GM23338 (cell line): ENCODE data around the gene DMRT3. TPM values are rescaled to one million over a fixed set of nuclear protein-coding genes. Genes with fewer than 3 reads are reported as not detected.

ENCODE experiments used
- ATAC-seq: fragments of 200-7000 bp; cut with Tn5 transposase; 3 replicates; pipeline ENCODE4 v1.9.1; 2020
- DNase-seq: peaks from one replicate; pipeline ENCODE4 v3.0.0-alpha.2; 2015; ENCODE audit warnings: low spot score
- H2AFZ ChIP-seq: fragments of 200-600 bp; sonication (generic); 2 replicates; pipeline ENCODE4 v1.8.0; 2016; ENCODE audit warnings: antibody characterized with exemption, mild to moderate bottlenecking, moderate library complexity
- H3F3A ChIP-seq: fragments of 200-600 bp; sonication (generic); replicated peaks from 2 replicates; pipeline ENCODE4 v1.8.0; 2017; ENCODE audit warnings: antibody characterized with exemption, mixed run types, low read depth
- H3K27ac ChIP-seq: fragments of 200-600 bp; sonication (generic); 2 replicates; pipeline ENCODE4 v1.6.1; 2016; ENCODE audit warnings: low read depth
- H3K27me3 ChIP-seq: fragments of 200-600 bp; sonication (generic); 2 replicates; pipeline ENCODE4 v1.8.0; 2016; ENCODE audit warnings: mild to moderate bottlenecking, mixed run types, moderate library complexity; ENCODE audit not compliant: insufficient read depth
- H3K36me3 ChIP-seq: fragments of 200-600 bp; sonication (generic); 2 replicates; pipeline ENCODE4 v1.8.0; 2016; ENCODE audit warnings: mild to moderate bottlenecking; ENCODE audit not compliant: insufficient read depth
- H3K4me1 ChIP-seq: fragments of 200-600 bp; sonication (generic); 2 replicates; pipeline ENCODE4 v1.8.0; 2016; ENCODE audit warnings: mild to moderate bottlenecking, moderate library complexity; ENCODE audit not compliant: insufficient read depth
- H3K4me2 ChIP-seq: fragments of 200-600 bp; sonication (generic); 2 replicates; pipeline ENCODE4 v1.7.1; 2017; ENCODE audit warnings: mixed run types
- H3K4me3 ChIP-seq: fragments of 200-600 bp; sonication (generic); 2 replicates; pipeline ENCODE4 v1.6.1; 2016; ENCODE audit warnings: mixed run types
- H3K79me2 ChIP-seq: fragments of 200-600 bp; sonication (generic); replicated peaks from 2 replicates; pipeline ENCODE4 v1.8.0; 2017; ENCODE audit warnings: mild to moderate bottlenecking; ENCODE audit not compliant: insufficient read depth
- H3K9me2 ChIP-seq: fragments of 200-600 bp; sonication (generic); 2 replicates; pipeline ENCODE4 v1.8.0; 2017; ENCODE audit not compliant: insufficient read depth
- H4K20me1 ChIP-seq: fragments of 200-600 bp; sonication (generic); replicated peaks from 2 replicates; pipeline ENCODE4 v1.8.0; 2017; ENCODE audit warnings: mild to moderate bottlenecking; ENCODE audit not compliant: insufficient read depth
- H3K27ac Mint-ChIP-seq: 2 replicates; pipeline ENCODE4 v1.8.0; 2020; ENCODE audit warnings: inconsistent platforms, mild to moderate bottlenecking, moderate library complexity, mixed read lengths
- H3K27me3 Mint-ChIP-seq: 3 replicates; pipeline ENCODE4 v1.8.0; 2022; ENCODE audit warnings: low read depth, mild to moderate bottlenecking, moderate library complexity, mixed read lengths, inconsistent platforms; ENCODE audit not compliant: insufficient read depth, poor library complexity
- H3K36me3 Mint-ChIP-seq: 3 replicates; pipeline ENCODE4 v1.8.0; 2021; ENCODE audit warnings: low read depth, mild to moderate bottlenecking, inconsistent platforms, moderate library complexity, mixed read lengths
- H3K4me1 Mint-ChIP-seq: 3 replicates; pipeline ENCODE4 v1.8.0; 2020; ENCODE audit warnings: mild to moderate bottlenecking, inconsistent platforms, mixed read lengths
- H3K4me3 Mint-ChIP-seq: 3 replicates; pipeline ENCODE4 v1.8.0; 2021; ENCODE audit warnings: moderate library complexity, mild to moderate bottlenecking, inconsistent platforms, mixed read lengths
- H3K9me3 Mint-ChIP-seq: 3 replicates; pipeline ENCODE4 v1.8.0; 2020; ENCODE audit warnings: moderate library complexity, mild to moderate bottlenecking, inconsistent platforms, mixed read lengths
- EZH2 ChIP-seq: fragments of 200-600 bp; sonication (generic); IDR thresholded peaks from one replicate; pipeline ENCODE4 v1.8.0; 2017; ENCODE audit warnings: antibody characterized with exemption, mild to moderate bottlenecking, low read depth; ENCODE audit not compliant: unreplicated experiment
- EZH2phosphoT487 ChIP-seq: fragments of 200-600 bp; sonication (generic); IDR thresholded peaks from one replicate; pipeline ENCODE4 v1.8.1; 2018; ENCODE audit warnings: antibody characterized with exemption; ENCODE audit not compliant: unreplicated experiment
- STAT1 ChIP-seq: IDR thresholded peaks from one replicate; pipeline ENCODE4 v1.6.1; 2016; ENCODE audit warnings: antibody characterized with exemption; ENCODE audit not compliant: unreplicated experiment
- ZNF114 ChIP-seq: fragments of 250-450 bp; sonication (Bioruptor Pico); IDR thresholded peaks from 2 replicates; pipeline ENCODE4 v1.5.0; 2020; ENCODE audit warnings: mild to moderate bottlenecking, moderate library complexity
- polyA plus RNA-seq: library from polyadenylated mRNA; unstranded; fragments of >200 nt; fragmentation: Nextera tagmentation; extraction: Ambion mirVana; gene quantifications from 2 replicates; pipeline ENCODE4 v1.2.1, GENCODE V29; 2016
- total RNA-seq: library from RNA; depleted of rRNA; stranded (reverse); fragments of >200 nt; shearing (Covaris generic); gene quantifications from 2 replicates; pipeline ENCODE4 v1.2.3, GENCODE V29; 2014
- TF ChIP-seq, protein P1 (sequence below): IDR thresholded peaks from 2 replicates; pipeline ENCODE4 v1.6.1; 2016; ENCODE audit warnings: antibody characterized with exemption

The DMRT3 gene
- total and polyA plus RNA-seq, 2 experiments from 2014 or later: not detected

DNA sequence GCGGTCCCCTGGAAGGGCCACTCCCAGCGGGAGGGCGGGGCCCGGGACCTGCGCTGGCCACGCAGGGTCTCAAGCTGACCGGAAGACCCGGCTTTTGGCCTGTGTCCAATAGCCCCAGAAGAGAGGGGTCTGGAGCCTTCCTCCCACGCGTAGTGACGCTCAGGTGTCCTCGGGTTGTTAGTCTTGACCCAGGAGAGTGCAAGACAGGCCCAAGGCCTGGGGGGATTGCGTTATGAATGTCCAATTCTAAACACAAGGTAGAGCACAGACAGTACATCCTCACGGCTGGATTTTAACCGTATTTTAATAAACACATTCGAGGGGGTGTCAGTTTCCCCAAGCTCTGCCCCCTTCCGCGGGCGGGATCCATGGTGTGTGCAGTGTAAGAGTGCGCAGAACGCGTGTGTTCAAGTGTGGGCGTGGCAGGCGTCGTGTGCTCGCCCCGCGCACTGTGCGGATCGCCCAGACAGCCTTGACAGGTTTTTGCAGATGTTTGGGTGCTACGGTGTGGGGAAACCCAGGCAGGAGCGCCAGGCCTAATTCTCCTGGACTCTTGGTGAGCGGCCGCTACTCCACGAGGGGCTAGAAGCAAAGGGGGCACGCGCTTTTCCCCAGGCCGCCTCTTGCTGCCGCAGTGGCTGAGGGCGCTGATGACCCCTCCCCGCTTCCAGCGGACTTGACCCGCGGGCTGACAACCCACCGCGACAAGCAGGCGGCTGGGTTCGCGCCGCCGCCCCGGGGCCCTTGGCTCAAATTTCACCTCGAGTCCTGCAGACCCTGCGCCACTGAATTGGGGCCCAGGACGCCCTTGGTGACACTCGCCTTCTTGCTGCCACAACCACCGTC lies 6.1 kb upstream of the DMRT3 start:
- Mint-ChIP-seq H3K27me3 (peaks cover 89% of the 10 kb centered on the region), H3K4me3 (peak overlapping the region; percentile 75), H3K27ac (no peak overlapping the region), H3K36me3 (no peaks in the 10 kb centered on the region; the same call in 2 of the 3 replicates), H3K9me3 (peaks cover 4% of the 10 kb centered on the region; the same call in 1 of the 3 replicates), H3K4me1 (peaks cover 55% of the 10 kb centered on the region)
- H3F3A ChIP-seq: peaks cover 19% of the 10 kb centered on the region
- H3K27me3 ChIP-seq: peaks cover 97% of the 10 kb centered on the region
- peaks cover 33% of the 10 kb centered on the region for H3K4me1 ChIP-seq
- no peak overlapping the region for H3K27ac ChIP-seq
- peak; percentile 65 for DNase-seq
- no peaks in the 10 kb centered on the region for H3K9me2 ChIP-seq
- no peaks in the 10 kb centered on the region for H3K36me3 ChIP-seq
- H4K20me1 ChIP-seq: peaks cover 26% of the 10 kb centered on the region
- peak; percentile 7 for ATAC-seq
- H3K4me3 ChIP-seq: peak overlapping the region; percentile 70
- TF ChIP-seq, protein P1, sequence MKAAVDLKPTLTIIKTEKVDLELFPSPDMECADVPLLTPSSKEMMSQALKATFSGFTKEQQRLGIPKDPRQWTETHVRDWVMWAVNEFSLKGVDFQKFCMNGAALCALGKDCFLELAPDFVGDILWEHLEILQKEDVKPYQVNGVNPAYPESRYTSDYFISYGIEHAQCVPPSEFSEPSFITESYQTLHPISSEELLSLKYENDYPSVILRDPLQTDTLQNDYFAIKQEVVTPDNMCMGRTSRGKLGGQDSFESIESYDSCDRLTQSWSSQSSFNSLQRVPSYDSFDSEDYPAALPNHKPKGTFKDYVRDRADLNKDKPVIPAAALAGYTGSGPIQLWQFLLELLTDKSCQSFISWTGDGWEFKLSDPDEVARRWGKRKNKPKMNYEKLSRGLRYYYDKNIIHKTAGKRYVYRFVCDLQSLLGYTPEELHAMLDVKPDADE: no peak
- TF ChIP-seq EZH2: peak; percentile 91
- H3K4me2 ChIP-seq: peak overlapping the region; percentile 91
- no peaks in the 10 kb centered on the region for H3K79me2 ChIP-seq
- no peak overlapping the region for H2AFZ ChIP-seq

DNA sequence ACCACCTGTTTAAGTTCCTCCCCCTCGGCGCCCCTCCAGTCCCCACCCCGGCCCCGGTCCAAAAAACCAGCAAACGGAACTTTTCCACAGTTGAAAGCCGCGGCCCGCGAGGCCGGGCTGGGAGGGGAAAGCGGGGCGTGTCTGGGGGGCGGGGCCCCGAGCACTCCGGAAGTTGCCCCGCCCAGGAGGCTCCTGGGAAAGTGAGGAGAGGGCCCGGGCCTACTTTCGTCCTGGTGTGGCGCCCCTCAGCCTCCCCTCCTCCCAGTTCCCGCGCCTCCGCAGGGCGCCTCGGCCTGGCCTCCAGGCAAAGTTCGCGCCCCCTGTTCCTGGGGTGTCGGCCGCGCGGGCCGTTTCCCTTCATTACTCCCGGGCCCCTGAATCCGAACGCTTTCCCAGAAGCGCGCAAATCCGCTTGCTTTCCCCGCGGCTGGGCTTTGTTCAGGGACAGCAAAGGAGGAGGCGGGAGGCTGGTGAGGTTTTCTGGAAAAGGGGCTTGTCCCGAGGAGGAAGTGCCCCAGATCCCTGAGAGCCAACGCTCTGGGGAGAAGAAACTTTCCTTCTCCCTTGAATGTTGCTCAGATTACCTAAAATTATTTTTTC lies 4.5 kb upstream of the DMRT3 start:
- ATAC-seq: peak; percentile 27
- TF ChIP-seq ZNF114 (CRISPR knock-in tag) (no peak), EZH2phosphoT487 (no peak), STAT1 (no peak), EZH2 (peak; percentile 91)
- TF ChIP-seq, protein P1: no peak
- peak overlapping the region; percentile 92 for H2AFZ ChIP-seq
- H3K4me2 ChIP-seq: peak overlapping the region; percentile 91
- H3F3A ChIP-seq: peaks cover 21% of the 10 kb centered on the region
- no peak overlapping the region for H3K27ac Mint-ChIP-seq
- H3K4me1 Mint-ChIP-seq: peaks cover 53% of the 10 kb centered on the region
- H3K9me3 Mint-ChIP-seq: peaks cover 4% of the 10 kb centered on the region; the same call in 1 of the 3 replicates
- peak overlapping the region; percentile 75 for H3K4me3 Mint-ChIP-seq
- H3K27me3 ChIP-seq: peaks cover 97% of the 10 kb centered on the region
- DNase-seq: peak; percentile 93
- H4K20me1 ChIP-seq: peaks cover 30% of the 10 kb centered on the region
- peaks cover 41% of the 10 kb centered on the region for H3K4me1 ChIP-seq
- H3K27me3 Mint-ChIP-seq: peaks cover 95% of the 10 kb centered on the region
- H3K9me2 ChIP-seq: no peaks in the 10 kb centered on the region
- H3K79me2 ChIP-seq: no peaks in the 10 kb centered on the region
- H3K36me3 ChIP-seq: no peaks in the 10 kb centered on the region
- H3K36me3 Mint-ChIP-seq: no peaks in the 10 kb centered on the region; the same call in 2 of the 3 replicates
- peak overlapping the region; percentile 70 for H3K4me3 ChIP-seq
- no peak overlapping the region for H3K27ac ChIP-seq
